ENCODE data around the gene EI24. TPM values are rescaled to one million over a fixed set of nuclear protein-coding genes. Genes with fewer than 3 reads are reported as not detected.

The EI24 gene
- total RNA-seq, 4 donors from 2014 or later, result 43.4 to 92.4 (median 51.2) TPM

GRCh38 chr11:125603207-125603606, 33.9 kb downstream of the EI24 start:
- no peak for TF ChIP-seq POLR2A (IDR thresholded peaks at IDR 0.05)
- TF ChIP-seq, protein P1, sequence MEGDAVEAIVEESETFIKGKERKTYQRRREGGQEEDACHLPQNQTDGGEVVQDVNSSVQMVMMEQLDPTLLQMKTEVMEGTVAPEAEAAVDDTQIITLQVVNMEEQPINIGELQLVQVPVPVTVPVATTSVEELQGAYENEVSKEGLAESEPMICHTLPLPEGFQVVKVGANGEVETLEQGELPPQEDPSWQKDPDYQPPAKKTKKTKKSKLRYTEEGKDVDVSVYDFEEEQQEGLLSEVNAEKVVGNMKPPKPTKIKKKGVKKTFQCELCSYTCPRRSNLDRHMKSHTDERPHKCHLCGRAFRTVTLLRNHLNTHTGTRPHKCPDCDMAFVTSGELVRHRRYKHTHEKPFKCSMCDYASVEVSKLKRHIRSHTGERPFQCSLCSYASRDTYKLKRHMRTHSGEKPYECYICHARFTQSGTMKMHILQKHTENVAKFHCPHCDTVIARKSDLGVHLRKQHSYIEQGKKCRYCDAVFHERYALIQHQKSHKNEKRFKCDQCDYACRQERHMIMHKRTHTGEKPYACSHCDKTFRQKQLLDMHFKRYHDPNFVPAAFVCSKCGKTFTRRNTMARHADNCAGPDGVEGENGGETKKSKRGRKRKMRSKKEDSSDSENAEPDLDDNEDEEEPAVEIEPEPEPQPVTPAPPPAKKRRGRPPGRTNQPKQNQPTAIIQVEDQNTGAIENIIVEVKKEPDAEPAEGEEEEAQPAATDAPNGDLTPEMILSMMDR (IDR thresholded peaks at IDR 0.05), result no peak
- H3K27me3 ChIP-seq, result no peaks in the 10 kb centered on the region
- DNase-seq, result no peak
- no peak overlapping the region for H3K27ac ChIP-seq
- no peaks in the 10 kb centered on the region for H3K9me3 ChIP-seq
- H3K4me3 ChIP-seq, result no peak overlapping the region
- no peaks in the 10 kb centered on the region for H3K4me1 ChIP-seq
- H3K36me3 ChIP-seq, result peaks cover 0 to 96% (median 0%) of the 10 kb centered on the region in 3 donors

DNA sequence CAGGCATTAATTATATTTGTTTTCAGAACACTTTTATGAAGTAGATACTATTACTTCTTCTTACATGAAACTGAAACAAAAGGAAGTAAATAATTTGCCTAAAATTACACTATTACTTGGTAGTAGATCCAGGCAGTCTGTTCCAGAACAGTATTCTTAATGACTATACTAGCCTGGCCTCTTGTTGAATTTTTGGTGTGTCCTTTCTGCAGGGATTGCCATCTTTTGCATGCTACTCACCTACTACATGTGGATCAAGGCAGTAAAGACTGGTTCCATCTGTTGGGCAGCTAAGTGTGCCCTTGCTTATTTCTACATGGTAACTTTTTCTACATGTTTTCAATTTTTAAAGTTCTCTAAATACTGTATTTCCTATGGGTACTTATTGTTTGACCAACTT, 36.1 kb downstream of the EI24 start:
- H3K27me3 ChIP-seq, result no peaks in the 10 kb centered on the region
- no peak overlapping the region for H3K4me3 ChIP-seq
- H3K9me3 ChIP-seq, result no peaks in the 10 kb centered on the region
- DNase-seq, result no peak
- TF ChIP-seq, protein P1 (IDR thresholded peaks at IDR 0.05), result no peak
- TF ChIP-seq POLR2A (IDR thresholded peaks at IDR 0.05), result no peak
- peaks cover 0 to 99% (median 0%) of the 10 kb centered on the region in 3 donors for H3K36me3 ChIP-seq
- no peak overlapping the region for H3K27ac ChIP-seq
- no peaks in the 10 kb centered on the region for H3K4me1 ChIP-seq

- no peak overlapping the region for H3K4me3 ChIP-seq
- no peaks in the 10 kb centered on the region for H3K4me1 ChIP-seq
- no peaks in the 10 kb centered on the region for H3K27me3 ChIP-seq
- H3K27ac ChIP-seq, result no peak overlapping the region
- peaks cover 0 to 100% (median 0%) of the 10 kb centered on the region in 3 donors for H3K36me3 ChIP-seq
- no peak for DNase-seq
- no peaks in the 10 kb centered on the region for H3K9me3 ChIP-seq
- no peak for TF ChIP-seq POLR2A (IDR thresholded peaks at IDR 0.05)
- TF ChIP-seq, protein P1 (IDR thresholded peaks at IDR 0.05), result no peak
Measured at GRCh38 chr11:125609545-125609944, 40.3 kb downstream of the EI24 start.

DNA sequence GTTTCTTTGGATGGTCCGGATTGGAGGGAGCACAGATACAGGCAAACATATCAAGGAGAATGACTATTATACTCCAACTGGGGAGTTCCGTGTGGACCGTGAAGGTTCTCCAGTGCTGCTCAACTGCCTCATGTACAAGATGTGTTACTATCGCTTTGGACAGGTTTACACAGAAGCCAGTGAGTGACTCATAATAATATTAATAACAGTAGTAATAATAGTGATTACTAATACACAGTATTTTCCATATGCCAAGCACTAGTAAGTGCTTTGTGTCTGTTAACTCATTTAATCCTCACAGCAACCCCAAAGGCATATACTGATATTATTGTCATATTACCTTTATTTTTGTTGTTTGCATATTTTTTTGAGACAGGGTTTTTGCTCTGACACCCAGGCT, 49.1 kb downstream of the EI24 start:
- Histone ChIP-seq H3K27me3 (no peaks in the 10 kb centered on the region), H3K36me3 (peaks cover 0 to 84% (median 0%) of the 10 kb centered on the region in 3 donors), H3K27ac (no peak overlapping the region), H3K4me3 (no peak overlapping the region), H3K4me1 (no peaks in the 10 kb centered on the region), H3K9me3 (no peaks in the 10 kb centered on the region)
- DNase-seq, result no peak
- TF ChIP-seq, protein P1 (IDR thresholded peaks at IDR 0.05), result no peak
- no peak for TF ChIP-seq POLR2A (IDR thresholded peaks at IDR 0.05)

- peaks cover 0 to 48% (median 0%) of the 10 kb centered on the region in 3 donors for H3K36me3 ChIP-seq
- no peaks in the 10 kb centered on the region for H3K27me3 ChIP-seq
- DNase-seq, result no peak
- no peak overlapping the region for H3K27ac ChIP-seq
- no peak overlapping the region for H3K4me3 ChIP-seq
- H3K4me1 ChIP-seq, result peaks cover 0 to 9% (median 1%) of the 10 kb centered on the region in 4 donors
- no peaks in the 10 kb centered on the region for H3K9me3 ChIP-seq
- TF ChIP-seq, protein P1 (IDR thresholded peaks at IDR 0.05), result no peak
- no peak for TF ChIP-seq POLR2A (IDR thresholded peaks at IDR 0.05)
Measured at GRCh38 chr11:125621995-125622394, 52.7 kb downstream of the EI24 start.

- Histone ChIP-seq H3K9me3 (no peaks in the 10 kb centered on the region), H3K4me3 (no peak overlapping the region), H3K27me3 (no peaks in the 10 kb centered on the region), H3K36me3 (peaks cover 0 to 37% (median 0%) of the 10 kb centered on the region in 3 donors), H3K4me1 (peaks cover 0 to 9% (median 1%) of the 10 kb centered on the region in 4 donors), H3K27ac (no peak overlapping the region)
- no peak for TF ChIP-seq POLR2A (IDR thresholded peaks at IDR 0.05)
- TF ChIP-seq, protein P1 (IDR thresholded peaks at IDR 0.05), result no peak
- DNase-seq, result no peak
Measured at GRCh38 chr11:125623064-125623463, 53.8 kb downstream of the EI24 start.

All from Peyer's patch (tissue), 4 donors.